Stomach smooth muscle (tissue), 2 donors: ENCODE data around the gene RBBP5.

Experiments used
- H3K27ac ChIP-seq: one replicate; pipeline ENCODE4 v1.7.0; 2013; ENCODE audit warnings: mild to moderate bottlenecking, low read length, inconsistent platforms
- H3K27me3 ChIP-seq, 2 donors: one replicate each; pipeline ENCODE4 v1.7.0; 2013; ENCODE audit warnings: low read length in 2 of 2; ENCODE audit not compliant: insufficient read depth in 2 of 2, control insufficient read depth in 1 of 2
- H3K36me3 ChIP-seq, 2 donors: one replicate each; pipeline ENCODE4 v1.7.0; 2013; ENCODE audit warnings: low read length in 2 of 2; ENCODE audit not compliant: control insufficient read depth in 2 of 2, insufficient read depth in 2 of 2
- H3K4me1 ChIP-seq: one replicate; pipeline ENCODE4 v1.7.0; 2013; ENCODE audit warnings: low read length; ENCODE audit not compliant: control insufficient read depth, insufficient read depth
- H3K4me3 ChIP-seq, 2 donors: one replicate each; pipeline ENCODE4 v1.7.0; 2013; ENCODE audit warnings: low read length in 2 of 2
- H3K9ac ChIP-seq, 2 donors: one replicate each; pipeline ENCODE4 v1.7.0; 2013; ENCODE audit warnings: low read length in 2 of 2, mild to moderate bottlenecking in 1 of 2
- H3K9me3 ChIP-seq, 2 donors: one replicate each; pipeline ENCODE4 v1.7.0; 2013; ENCODE audit warnings: low read length in 2 of 2; ENCODE audit not compliant: control insufficient read depth in 2 of 2
- donor health status: healthy.
- donor health status: Pancreatic carcinoma.

Gene RBBP5

DNA sequence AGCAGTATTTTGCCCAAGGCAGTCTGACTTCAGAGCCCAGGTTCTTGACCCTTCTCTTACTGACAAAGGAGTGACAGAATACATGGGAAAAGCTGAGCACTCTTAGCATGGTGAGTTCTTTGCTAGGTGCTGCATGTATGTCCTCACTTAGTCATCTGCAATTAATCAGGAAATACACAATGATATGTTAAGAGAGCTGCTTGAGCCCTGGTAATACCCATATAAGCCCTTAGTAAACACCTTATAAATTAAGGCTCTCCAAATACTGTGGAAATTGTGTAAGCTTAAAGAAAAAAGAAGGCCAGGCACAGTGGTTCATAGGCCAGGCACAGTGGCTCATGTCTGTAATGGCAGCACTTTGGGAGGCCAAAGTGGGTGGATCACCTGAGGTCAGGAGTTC, 23.5 kb downstream of the RBBP5 start:
- Histone ChIP-seq H3K9ac (no peak overlapping the region), H3K9me3 (no peaks in the 10 kb centered on the region), H3K36me3 (peaks cover 64 to 65% of the 10 kb centered on the region in 2 donors), H3K27ac (no peak overlapping the region), H3K27me3 (no peaks in the 10 kb centered on the region), H3K4me3 (no peak overlapping the region), H3K4me1 (no peaks in the 10 kb centered on the region)

- H3K9ac ChIP-seq = no peak overlapping the region
- H3K4me3 ChIP-seq = no peak overlapping the region
- H3K9me3 ChIP-seq = no peaks in the 10 kb centered on the region
- no peaks in the 10 kb centered on the region for H3K27me3 ChIP-seq
- H3K4me1 ChIP-seq = no peaks in the 10 kb centered on the region
- H3K36me3 ChIP-seq = peaks cover 57 to 68% of the 10 kb centered on the region in 2 donors
- no peak overlapping the region for H3K27ac ChIP-seq
These were observed 26.4 kb downstream of the RBBP5 start for GRCh38 chr1:205095422-205095821.

DNA sequence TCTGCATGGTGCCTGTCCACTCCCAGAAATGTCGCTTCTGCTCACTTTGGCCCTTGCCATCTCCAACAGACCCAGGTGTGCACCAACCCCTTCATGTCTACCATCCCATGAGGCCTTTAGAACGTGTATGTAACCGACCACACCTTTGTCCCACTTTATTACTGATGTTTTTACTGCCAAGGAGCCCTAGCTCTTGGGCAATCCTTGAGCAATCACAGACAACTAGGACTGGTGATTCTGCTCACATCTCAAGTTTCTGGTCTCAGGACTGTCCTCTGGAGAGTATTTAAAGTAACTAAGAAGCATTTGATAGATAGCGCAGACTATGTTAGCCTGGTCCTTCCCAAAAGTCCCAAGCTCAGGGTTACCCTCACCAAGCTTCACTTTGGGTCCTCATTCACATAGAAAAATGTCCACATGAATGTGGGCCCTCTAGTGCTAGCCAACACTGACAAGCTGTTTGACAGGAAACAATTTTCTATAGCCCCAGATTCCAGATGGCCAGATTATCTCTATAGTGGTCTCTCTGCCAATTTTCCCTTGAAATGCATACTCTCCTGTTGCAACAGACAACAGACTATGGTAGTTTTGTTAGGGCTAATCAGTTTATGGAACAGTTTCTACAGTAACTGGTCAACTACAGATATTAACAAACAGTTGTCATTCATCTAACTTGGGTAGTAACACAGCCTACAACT, 30.6 kb downstream of the RBBP5 start:
- no peak overlapping the region for H3K9ac ChIP-seq
- H3K4me3 ChIP-seq = no peak overlapping the region
- peaks cover 33 to 53% of the 10 kb centered on the region in 2 donors for H3K36me3 ChIP-seq
- H3K4me1 ChIP-seq = no peaks in the 10 kb centered on the region
- no peaks in the 10 kb centered on the region for H3K9me3 ChIP-seq
- no peak overlapping the region for H3K27ac ChIP-seq
- H3K27me3 ChIP-seq = no peaks in the 10 kb centered on the region

GRCh38 chr1:205088341-205088740, 33.4 kb downstream of the RBBP5 start:
- Histone ChIP-seq H3K36me3 (peaks cover 28 to 41% of the 10 kb centered on the region in 2 donors), H3K9me3 (no peaks in the 10 kb centered on the region), H3K9ac (no peak overlapping the region), H3K27ac (no peak overlapping the region), H3K27me3 (no peaks in the 10 kb centered on the region), H3K4me3 (no peak overlapping the region), H3K4me1 (no peaks in the 10 kb centered on the region)

DNA sequence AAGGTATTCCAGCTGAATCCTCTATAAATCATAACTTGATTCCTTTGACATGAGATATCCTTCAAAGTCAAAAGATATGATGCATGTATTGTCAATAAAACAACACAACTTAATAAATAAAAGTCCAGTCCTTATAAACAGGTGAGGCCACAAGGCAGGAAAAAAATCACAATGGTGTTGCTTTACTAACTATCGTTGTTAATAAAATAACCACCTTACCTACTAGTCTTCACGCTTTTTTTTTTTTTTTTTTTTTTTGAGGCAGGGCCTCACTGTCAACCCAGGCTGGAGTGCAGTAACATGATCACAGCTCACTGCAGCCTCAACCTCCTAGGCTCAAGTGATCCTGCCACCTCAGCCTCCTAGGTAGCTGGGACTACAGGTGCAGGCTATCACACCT, 37.4 kb downstream of the RBBP5 start, which contains the start of gene TMEM81:
TSS of gene TMEM81 (minus strand) at position 101 of the 400 bp plus-strand sequence. CDS start 140 bp downstream, outside the sequence.
- H3K9ac ChIP-seq = no peak within 1 kb of the TSS
- peaks cover 21 to 25% of the 10 kb centered on the region in 2 donors for H3K36me3 ChIP-seq
- H3K27me3 ChIP-seq = no peaks in the 10 kb centered on the region
- no peaks in the 10 kb centered on the region for H3K9me3 ChIP-seq
- no peaks in the 10 kb centered on the region for H3K4me1 ChIP-seq
- no peak within 1 kb of the TSS for H3K4me3 ChIP-seq
- H3K27ac ChIP-seq = no peak within 1 kb of the TSS

DNA sequence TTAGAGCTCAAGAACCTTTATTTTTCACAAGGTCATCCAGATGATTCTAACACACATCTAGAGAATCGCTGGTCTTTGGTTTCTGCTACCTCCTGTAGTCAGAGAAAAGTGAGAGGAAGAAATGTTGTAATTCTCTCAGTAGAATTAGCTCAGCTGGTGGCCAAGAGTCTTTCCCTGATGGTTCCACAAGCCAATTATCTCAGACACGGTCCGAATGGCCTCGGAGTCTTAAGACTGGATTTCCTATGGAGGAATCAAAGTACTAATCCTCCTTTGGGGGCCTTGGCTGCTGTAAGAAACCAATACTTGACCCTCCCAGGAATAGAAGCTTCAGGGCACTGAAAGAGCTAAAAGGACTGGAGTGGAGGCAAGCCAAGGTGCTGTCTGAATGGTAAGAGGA, 39.3 kb downstream of the RBBP5 start:
- peaks cover 10 to 20% of the 10 kb centered on the region in 2 donors for H3K36me3 ChIP-seq
- no peak overlapping the region for H3K27ac ChIP-seq
- H3K4me3 ChIP-seq = no peak overlapping the region
- no peaks in the 10 kb centered on the region for H3K4me1 ChIP-seq
- H3K9me3 ChIP-seq = no peaks in the 10 kb centered on the region
- H3K9ac ChIP-seq = no peak overlapping the region
- H3K27me3 ChIP-seq = no peaks in the 10 kb centered on the region

GRCh38 chr1:205077934-205078311, 43.9 kb downstream of the RBBP5 start:
- Histone ChIP-seq H3K9me3 (no peaks in the 10 kb centered on the region), H3K9ac (no peak overlapping the region), H3K27me3 (no peaks in the 10 kb centered on the region), H3K27ac (no peak overlapping the region), H3K4me3 (no peak overlapping the region), H3K36me3 (peaks cover 0 to 5% of the 10 kb centered on the region in 2 donors), H3K4me1 (no peaks in the 10 kb centered on the region)

GRCh38 chr1:205077158-205077933, 44.4 kb downstream of the RBBP5 start:
- no peak overlapping the region for H3K4me3 ChIP-seq
- no peaks in the 10 kb centered on the region for H3K9me3 ChIP-seq
- no peak overlapping the region for H3K27ac ChIP-seq
- no peak overlapping the region for H3K9ac ChIP-seq
- no peaks in the 10 kb centered on the region for H3K27me3 ChIP-seq
- H3K36me3 ChIP-seq = peaks cover 0 to 3% of the 10 kb centered on the region in 2 donors
- no peaks in the 10 kb centered on the region for H3K4me1 ChIP-seq

DNA sequence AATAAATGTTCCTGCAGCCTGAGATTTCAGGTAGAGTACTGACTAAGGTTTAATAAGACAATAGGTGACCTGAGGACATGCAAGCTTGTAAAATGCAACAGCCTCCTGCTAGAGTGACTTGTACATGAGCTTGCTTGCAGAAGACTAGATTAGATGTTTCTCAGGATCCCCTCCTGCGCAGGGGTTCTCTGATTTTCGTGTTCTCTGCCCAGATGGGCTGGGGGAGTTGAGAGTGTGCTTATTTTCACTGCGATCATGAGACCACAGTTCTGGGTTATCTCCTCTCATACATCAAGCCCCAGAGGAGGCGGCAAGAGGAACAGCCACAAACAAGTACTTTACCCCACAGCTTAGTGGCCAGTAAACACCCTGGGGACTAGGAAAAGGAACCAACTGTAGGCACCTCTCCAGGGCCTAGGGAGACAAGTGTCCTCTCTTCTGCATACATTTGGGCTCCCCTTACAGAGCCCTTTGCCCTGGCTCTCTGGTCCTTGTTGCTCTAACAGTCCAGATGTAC, 45.5 kb downstream of the RBBP5 start:
- Histone ChIP-seq H3K27me3 (no peaks in the 10 kb centered on the region), H3K27ac (no peak overlapping the region), H3K9ac (no peak overlapping the region), H3K4me1 (no peaks in the 10 kb centered on the region), H3K4me3 (no peak overlapping the region), H3K9me3 (no peaks in the 10 kb centered on the region), H3K36me3 (peaks cover 0 to 3% of the 10 kb centered on the region in 2 donors)

GRCh38 chr1:205075642-205076155, 46.1 kb downstream of the RBBP5 start:
- no peak overlapping the region for H3K27ac ChIP-seq
- no peak overlapping the region for H3K4me3 ChIP-seq

More at GRCh38 chr1:205075642-205076155, 46.1 kb downstream of the RBBP5 start:
- Histone ChIP-seq H3K36me3 (peaks cover 0 to 3% of the 10 kb centered on the region in 2 donors), H3K9ac (no peak overlapping the region), H3K9me3 (no peaks in the 10 kb centered on the region), H3K27me3 (no peaks in the 10 kb centered on the region), H3K4me1 (no peaks in the 10 kb centered on the region)
